T-helper 9 cell (primary cell): ENCODE data around the gene SMARCA2.

ENCODE experiments used
- DNase-seq: peaks from one replicate; pipeline ENCODE4 v3.0.0-alpha.2; 2020

Gene SMARCA2

GRCh38 chr9:2016408-2017330 lies 1.5 kb downstream of the SMARCA2 start:
- peak; percentile 55 for DNase-seq

GRCh38 chr9:2017331-2018161 lies 2.4 kb downstream of the SMARCA2 start:
- DNase-seq, result peak; percentile 72

GRCh38 chr9:2018162-2018643 lies 3.1 kb downstream of the SMARCA2 start:
- DNase-seq, result no peak

- no peak for DNase-seq
Observed at GRCh38 chr9:2018764-2019558, 3.8 kb downstream of the SMARCA2 start.

- no peak for DNase-seq
Observed at GRCh38 chr9:2019723-2020122, 4.6 kb downstream of the SMARCA2 start.

GRCh38 chr9:2021731-2022130 lies 6.6 kb downstream of the SMARCA2 start:
- DNase-seq, result no peak

GRCh38 chr9:2022560-2022959 lies 7.4 kb downstream of the SMARCA2 start:
- no peak for DNase-seq

- DNase-seq, result no peak
Observed at GRCh38 chr9:2023042-2023441, 7.9 kb downstream of the SMARCA2 start.

GRCh38 chr9:2023532-2023931 lies 8.4 kb downstream of the SMARCA2 start:
- DNase-seq, result no peak

GRCh38 chr9:2024888-2025782 lies 10.0 kb downstream of the SMARCA2 start:
- DNase-seq, result no peak

GRCh38 chr9:2026220-2026997 lies 11.3 kb downstream of the SMARCA2 start:
- DNase-seq, result no peak

- DNase-seq, result no peak
Observed at GRCh38 chr9:2027543-2028160, 12.5 kb downstream of the SMARCA2 start.

- no peak for DNase-seq
Observed at GRCh38 chr9:2028888-2029287, 13.7 kb downstream of the SMARCA2 start.

GRCh38 chr9:2029666-2030170 lies 14.6 kb downstream of the SMARCA2 start:
- DNase-seq, result no peak

GRCh38 chr9:2032234-2032633 lies 17.1 kb downstream of the SMARCA2 start:
- DNase-seq, result no peak

GRCh38 chr9:2036844-2037243 lies 21.7 kb downstream of the SMARCA2 start:
- DNase-seq, result no peak

GRCh38 chr9:2039294-2040180 lies 24.4 kb downstream of the SMARCA2 start:
- no peak for DNase-seq

- DNase-seq, result no peak
Observed at GRCh38 chr9:2040828-2041227, 25.7 kb downstream of the SMARCA2 start.

GRCh38 chr9:2041736-2042135 lies 26.6 kb downstream of the SMARCA2 start:
- DNase-seq, result no peak
